DND-41 (cell line): Measurements from ENCODE around the gene ABCG1.
A peak's percentile ranks its signal among the peaks of the same experiment; 100 is the strongest.
"Not testable (repeated sequence)": the region's sequence is repeated elsewhere in the genome, so short reads cannot be mapped to it uniquely, and the experiment has no call there.

Experiments used
- ATAC-seq: fragments of 200-7000 bp; cut with Tn5 transposase; 3 replicates; pipeline ENCODE4 v1.9.1; 2021; ENCODE audit warnings: low read depth; ENCODE audit not compliant: insufficient read depth
- DNase-seq: peaks from one replicate; pipeline ENCODE4 v3.0.0-alpha.2; 2020
- H2AFZ ChIP-seq: 2 replicates; pipeline ENCODE4 v1.6.0; 2012; ENCODE audit warnings: low read depth, low read length
- H3K27ac ChIP-seq: 2 replicates; pipeline ENCODE4 v1.5.1; 2012; ENCODE audit warnings: low read length, inconsistent platforms
- H3K27me3 ChIP-seq: fragments of 200-600 bp; sonication (generic); 2 replicates; pipeline ENCODE4 v1.6.0; 2012; ENCODE audit warnings: low read length, mild to moderate bottlenecking, inconsistent platforms; ENCODE audit not compliant: insufficient read depth, poor library complexity
- H3K36me3 ChIP-seq: 2 replicates; pipeline ENCODE4 v1.5.1; 2012; ENCODE audit warnings: low read length, inconsistent platforms; ENCODE audit not compliant: insufficient read depth
- H3K4me1 ChIP-seq: 2 replicates; pipeline ENCODE4 v1.5.1; 2012; ENCODE audit warnings: mild to moderate bottlenecking, low read length; ENCODE audit not compliant: insufficient read depth
- H3K4me2 ChIP-seq: 2 replicates; pipeline ENCODE4 v1.6.0; 2012; ENCODE audit warnings: mild to moderate bottlenecking, moderate library complexity, low read length, inconsistent platforms; ENCODE audit not compliant: insufficient read depth
- H3K4me3 ChIP-seq, 2 experiments: fragments of 200-600 bp in 1 of 2; shearing (Covaris generic) in 1 of 2; 2 replicates each; pipeline ENCODE4 v1.5.1; 2012 to 2016; ENCODE audit warnings: inconsistent platforms in 2 of 2, low read length in 2 of 2, mild to moderate bottlenecking in 2 of 2, low read depth in 1 of 2, moderate library complexity in 1 of 2
- H3K79me2 ChIP-seq: 2 replicates; pipeline ENCODE4 v1.6.0; 2012; ENCODE audit warnings: low read length, inconsistent platforms; ENCODE audit not compliant: insufficient read depth
- H3K9ac ChIP-seq: 2 replicates; pipeline ENCODE4 v1.6.0; 2012; ENCODE audit warnings: low read depth, mild to moderate bottlenecking, inconsistent platforms, low read length, moderate library complexity
- H3K9me3 ChIP-seq: 2 replicates; pipeline ENCODE4 v1.5.1; 2012; ENCODE audit warnings: low read length, moderate library complexity, mild to moderate bottlenecking, inconsistent platforms; ENCODE audit not compliant: insufficient read depth, severe bottlenecking
- H4K20me1 ChIP-seq: 2 replicates; pipeline ENCODE4 v1.6.0; 2012; ENCODE audit warnings: low read length; ENCODE audit not compliant: insufficient read depth
- EZH2 ChIP-seq: IDR thresholded peaks from 3 replicates; pipeline ENCODE4 v1.6.1; 2012; ENCODE audit warnings: borderline replicate concordance, low read depth, mild to moderate bottlenecking, moderate library complexity, low read length, inconsistent platforms; ENCODE audit not compliant: severe bottlenecking
- TF ChIP-seq, protein P1 (sequence below): IDR thresholded peaks from 2 replicates; pipeline ENCODE4 v1.5.1; 2012; ENCODE audit warnings: borderline replicate concordance, low read length, moderate library complexity, mild to moderate bottlenecking; ENCODE audit not compliant: poor library complexity, severe bottlenecking; ENCODE audit errors: extremely low read depth

Gene ABCG1

DNA sequence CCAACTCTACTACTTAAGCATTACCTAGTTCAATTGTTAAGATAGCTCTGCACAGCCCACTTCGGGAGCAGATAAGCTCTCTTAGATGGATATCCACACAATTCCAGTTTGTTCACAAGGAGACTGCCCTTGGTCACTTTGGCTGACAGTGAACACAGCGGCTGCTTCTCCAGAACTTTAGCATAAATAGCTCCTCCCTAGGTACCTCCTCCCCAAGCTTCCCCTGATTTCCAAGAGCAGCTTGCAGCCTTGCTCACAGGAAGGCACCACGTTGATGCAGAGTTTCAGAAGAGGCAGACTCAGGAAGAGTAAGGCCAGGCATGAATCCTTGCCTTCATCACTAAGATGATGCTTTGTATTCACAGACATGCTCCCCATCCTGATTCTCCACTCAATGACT, 71.6 kb downstream of the ABCG1 start:
- no peak for DNase-seq
- no peak overlapping the region for H3K9ac ChIP-seq
- no peak overlapping the region for H3K4me2 ChIP-seq
- TF ChIP-seq, protein P1, sequence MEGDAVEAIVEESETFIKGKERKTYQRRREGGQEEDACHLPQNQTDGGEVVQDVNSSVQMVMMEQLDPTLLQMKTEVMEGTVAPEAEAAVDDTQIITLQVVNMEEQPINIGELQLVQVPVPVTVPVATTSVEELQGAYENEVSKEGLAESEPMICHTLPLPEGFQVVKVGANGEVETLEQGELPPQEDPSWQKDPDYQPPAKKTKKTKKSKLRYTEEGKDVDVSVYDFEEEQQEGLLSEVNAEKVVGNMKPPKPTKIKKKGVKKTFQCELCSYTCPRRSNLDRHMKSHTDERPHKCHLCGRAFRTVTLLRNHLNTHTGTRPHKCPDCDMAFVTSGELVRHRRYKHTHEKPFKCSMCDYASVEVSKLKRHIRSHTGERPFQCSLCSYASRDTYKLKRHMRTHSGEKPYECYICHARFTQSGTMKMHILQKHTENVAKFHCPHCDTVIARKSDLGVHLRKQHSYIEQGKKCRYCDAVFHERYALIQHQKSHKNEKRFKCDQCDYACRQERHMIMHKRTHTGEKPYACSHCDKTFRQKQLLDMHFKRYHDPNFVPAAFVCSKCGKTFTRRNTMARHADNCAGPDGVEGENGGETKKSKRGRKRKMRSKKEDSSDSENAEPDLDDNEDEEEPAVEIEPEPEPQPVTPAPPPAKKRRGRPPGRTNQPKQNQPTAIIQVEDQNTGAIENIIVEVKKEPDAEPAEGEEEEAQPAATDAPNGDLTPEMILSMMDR = no peak
- TF ChIP-seq EZH2 = no peak
- no peaks in the 10 kb centered on the region for H3K9me3 ChIP-seq
- no peak overlapping the region for H2AFZ ChIP-seq
- no peak overlapping the region for H3K4me3 ChIP-seq
- ATAC-seq = no peak
- H3K79me2 ChIP-seq = no peaks in the 10 kb centered on the region
- no peak overlapping the region for H3K27ac ChIP-seq
- H3K4me1 ChIP-seq = no peaks in the 10 kb centered on the region
- H3K36me3 ChIP-seq = peaks cover 73% of the 10 kb centered on the region
- H3K27me3 ChIP-seq = no peaks in the 10 kb centered on the region
- no peaks in the 10 kb centered on the region; the same call in 1 of the 2 replicates for H4K20me1 ChIP-seq

DNA sequence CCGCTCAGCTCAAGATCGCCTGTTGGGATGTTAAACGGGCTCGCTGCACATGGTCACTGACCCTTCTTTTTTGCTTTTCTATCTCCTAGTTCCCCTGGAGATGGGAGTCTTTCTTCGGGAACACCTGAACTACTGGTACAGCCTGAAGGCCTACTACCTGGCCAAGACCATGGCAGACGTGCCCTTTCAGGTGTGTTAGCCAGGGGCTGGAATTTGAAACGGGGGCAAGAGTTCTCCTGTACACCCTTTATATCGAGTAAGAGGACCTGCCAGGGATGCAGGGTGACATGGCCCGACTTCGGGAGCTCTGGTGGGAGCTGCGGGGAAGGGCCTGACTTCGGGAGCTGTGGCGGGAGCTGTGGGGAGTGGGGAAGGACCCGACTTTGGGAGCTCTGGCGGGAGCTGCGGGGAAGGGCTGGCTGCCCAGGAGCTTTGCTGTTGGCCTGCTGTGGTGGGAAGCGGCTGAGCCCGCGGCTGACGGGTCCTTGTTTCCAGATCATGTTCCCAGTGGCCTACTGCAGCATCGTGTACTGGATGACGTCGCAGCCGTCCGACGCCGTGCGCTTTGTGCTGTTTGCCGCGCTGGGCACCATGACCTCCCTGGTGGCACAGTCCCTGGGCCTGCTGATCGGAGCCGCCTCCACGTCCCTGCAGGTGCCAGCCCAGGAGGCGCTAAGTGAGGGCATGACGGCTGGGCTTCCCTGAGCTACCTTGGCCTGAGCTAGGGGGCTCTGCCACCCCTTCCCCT, 72.2 kb downstream of the ABCG1 start:
- DNase-seq (no peak), ATAC-seq (no peak)
- Histone ChIP-seq H4K20me1 (no peaks in the 10 kb centered on the region; the same call in 1 of the 2 replicates), H3K79me2 (no peaks in the 10 kb centered on the region), H3K4me2 (no peak overlapping the region), H3K27me3 (no peaks in the 10 kb centered on the region), H3K36me3 (peaks cover 74% of the 10 kb centered on the region), H3K4me3 (no peak overlapping the region), H3K27ac (no peak overlapping the region), H2AFZ (no peak overlapping the region), H3K9ac (no peak overlapping the region), H3K9me3 (no peaks in the 10 kb centered on the region), H3K4me1 (no peaks in the 10 kb centered on the region)
- TF ChIP-seq EZH2 = no peak
- TF ChIP-seq, protein P1 = no peak

DNA sequence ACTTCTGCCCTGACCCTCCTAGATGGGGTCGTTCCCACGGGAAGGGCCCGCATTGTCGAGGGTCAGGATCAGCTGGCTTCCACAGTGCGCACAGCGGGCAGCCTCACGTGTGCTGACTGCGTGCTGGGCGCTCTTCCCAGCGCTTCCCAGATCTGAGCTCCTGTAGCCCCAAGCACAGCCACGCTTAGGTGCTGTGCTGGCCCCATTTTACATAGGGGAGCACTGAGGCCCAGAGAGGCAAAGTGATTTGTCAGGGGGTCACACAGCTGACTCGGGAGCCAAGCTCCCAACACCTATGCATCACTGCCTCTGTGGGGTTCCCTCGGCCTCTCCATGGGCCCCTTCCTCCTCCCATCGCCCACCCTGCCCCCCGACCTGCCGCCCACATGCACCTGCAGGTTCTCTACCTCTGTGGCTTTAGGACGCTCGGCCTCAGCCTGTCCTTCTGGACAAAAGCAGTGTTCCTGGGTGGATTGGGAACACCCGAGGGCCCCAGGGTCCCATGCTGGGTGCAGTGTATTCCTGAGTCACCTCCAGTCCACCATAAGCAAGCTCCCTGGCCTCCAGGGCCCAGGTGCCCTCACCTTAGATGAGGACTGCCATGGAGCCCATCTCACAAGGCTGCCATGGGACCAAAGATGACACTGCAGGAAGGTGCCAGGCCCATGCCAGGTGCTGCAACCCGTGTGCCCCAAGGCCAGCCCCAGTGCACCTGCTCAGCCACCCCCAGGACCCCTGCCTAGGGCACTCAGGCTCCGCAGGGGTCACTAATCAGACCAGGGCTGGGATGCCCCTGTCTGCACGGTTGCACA, 73.0 kb downstream of the ABCG1 start:
- DNase-seq (no peak), ATAC-seq (peak; percentile 40)
- H3K27ac ChIP-seq = no peak overlapping the region
- no peak overlapping the region for H2AFZ ChIP-seq
- peaks cover 73% of the 10 kb centered on the region for H3K36me3 ChIP-seq
- TF ChIP-seq, protein P1 = no peak
- no peak for TF ChIP-seq EZH2
- H3K9ac ChIP-seq = no peak overlapping the region
- no peaks in the 10 kb centered on the region for H3K27me3 ChIP-seq
- no peaks in the 10 kb centered on the region; the same call in 1 of the 2 replicates for H4K20me1 ChIP-seq
- no peak overlapping the region for H3K4me3 ChIP-seq
- H3K79me2 ChIP-seq = no peaks in the 10 kb centered on the region
- H3K9me3 ChIP-seq = no peaks in the 10 kb centered on the region
- H3K4me1 ChIP-seq = no peaks in the 10 kb centered on the region
- no peak overlapping the region for H3K4me2 ChIP-seq

DNA sequence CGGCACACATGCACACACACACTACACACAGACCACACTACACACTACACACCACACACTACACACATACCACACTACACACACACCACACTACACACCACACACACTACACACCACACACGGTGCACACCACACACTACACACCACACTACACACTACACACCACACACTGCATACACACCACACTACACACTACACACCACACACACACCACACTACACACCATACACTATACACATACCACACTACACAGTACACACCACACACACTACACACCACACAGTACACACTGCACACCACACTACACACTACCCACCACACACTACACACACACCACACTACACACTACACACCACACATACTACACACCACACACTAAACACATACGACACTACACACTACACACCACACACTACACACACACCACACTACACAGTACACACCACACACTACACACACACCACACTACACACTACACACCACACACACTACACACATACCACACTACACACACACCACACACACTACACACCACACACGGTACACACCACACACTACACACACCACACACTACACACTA, 73.7 kb downstream of the ABCG1 start:
- not testable (repeated sequence) for DNase-seq, H3K4me2 ChIP-seq, H3K27me3 ChIP-seq, H4K20me1 ChIP-seq, H2AFZ ChIP-seq, H3K9ac ChIP-seq, H3K9me3 ChIP-seq, H3K79me2 ChIP-seq, H3K27ac ChIP-seq, ATAC-seq, H3K4me1 ChIP-seq, H3K4me3 ChIP-seq
- H3K36me3 ChIP-seq = peaks cover 73% of the 10 kb centered on the region
